HG03342 (cell line): Measurements from ENCODE around the gene RANBP17.
"Not testable (repeated sequence)": the region's sequence is repeated elsewhere in the genome, so short reads cannot be mapped to it uniquely, and the experiment has no call there.

Source experiments
- ATAC-seq: cut with Tn5 transposase; IDR thresholded peaks from one replicate; pipeline ENCODE4 v1.9.1; 2021; ENCODE audit warnings: mild to moderate bottlenecking, moderate library complexity; ENCODE audit not compliant: unreplicated experiment

RANBP17 gene

GRCh38 chr5:171283753-171284152 is 421.9 kb downstream of the RANBP17 start:
- no peak for ATAC-seq

- ATAC-seq: no peak
Measured at GRCh38 chr5:171285465-171285864, 423.6 kb downstream of the RANBP17 start.

GRCh38 chr5:171288066-171288465 is 426.2 kb downstream of the RANBP17 start:
- no peak for ATAC-seq

- no peak for ATAC-seq
Measured at GRCh38 chr5:171291371-171291770, 429.6 kb downstream of the RANBP17 start.

GRCh38 chr5:171295299-171295698 is 433.5 kb downstream of the RANBP17 start:
- ATAC-seq: no peak

GRCh38 chr5:171295801-171296200 is 434.0 kb downstream of the RANBP17 start:
- ATAC-seq: no peak

- ATAC-seq: not testable (repeated sequence)
Measured at GRCh38 chr5:171297941-171298340, 436.1 kb downstream of the RANBP17 start.

- ATAC-seq: no peak
Measured at GRCh38 chr5:171299228-171299627, 437.4 kb downstream of the RANBP17 start.

GRCh38 chr5:171299851-171300250 is 438.0 kb downstream of the RANBP17 start:
- no peak for ATAC-seq

- ATAC-seq: no peak
Measured at GRCh38 chr5:171300358-171300757, 438.5 kb downstream of the RANBP17 start.

GRCh38 chr5:171306166-171306565 is 444.3 kb downstream of the RANBP17 start:
- ATAC-seq: no peak

GRCh38 chr5:171306781-171307591 is 445.2 kb downstream of the RANBP17 start:
- ATAC-seq: no peak

GRCh38 chr5:171307789-171308452 is 446.1 kb downstream of the RANBP17 start:
- ATAC-seq: no peak

GRCh38 chr5:171308453-171309275 is 446.8 kb downstream of the RANBP17 start, which contains the start of gene TLX3:
TLX3 (plus strand) TSS chr5:171309248; CDS start chr5:171309366, 118 bp downstream.
- ATAC-seq: no peak

GRCh38 chr5:171309276-171310211 is 447.7 kb downstream of the RANBP17 start:
- no peak for ATAC-seq

- ATAC-seq: no peak
Measured at GRCh38 chr5:171310212-171310818, 448.5 kb downstream of the RANBP17 start.

- ATAC-seq: no peak
Measured at GRCh38 chr5:171310819-171311321, 449.1 kb downstream of the RANBP17 start.

- ATAC-seq: no peak
Measured at GRCh38 chr5:171311322-171312077, 449.7 kb downstream of the RANBP17 start.
